Mucosa of descending colon (tissue), 3 donors: ENCODE measurements around the gene NTSR1. TPM values are rescaled to one million over a fixed set of nuclear protein-coding genes. Genes with fewer than 3 reads are reported as not detected.

Source experiments
- ATAC-seq: fragments of 200-7000 bp; cut with Tn5 transposase; one replicate; pipeline ENCODE4 v1.9.1; 2020; ENCODE audit warnings: mild to moderate bottlenecking, moderate library complexity
- DNase-seq, 3 donors: peaks; one replicate each; pipeline ENCODE4 v3.0.0-alpha.2; 2020
- H3K36me3 ChIP-seq: fragments of 200-600 bp; one replicate; pipeline ENCODE4 v1.8.0; 2021; ENCODE audit warnings: low read depth, mild to moderate bottlenecking
- H3K4me1 ChIP-seq: fragments of 200-600 bp; one replicate; pipeline ENCODE4 v1.8.0; 2021; ENCODE audit warnings: low read depth, mild to moderate bottlenecking
- H3K4me3 ChIP-seq: fragments of 200-600 bp; one replicate; pipeline ENCODE4 v1.8.0; 2021; ENCODE audit warnings: mild to moderate bottlenecking
- H3K9me3 ChIP-seq: fragments of 200-600 bp; one replicate; pipeline ENCODE4 v1.8.0; 2021; ENCODE audit warnings: mild to moderate bottlenecking
- CTCF ChIP-seq: fragments of 200-600 bp; IDR thresholded peaks from one replicate; pipeline ENCODE4 v1.8.0; 2022; ENCODE audit warnings: antibody characterized with exemption, mild to moderate bottlenecking
- intact Hi-C, 2 donors: fragments of 100-400 bp; cut with DNase I in 1 of 2; cut with micrococcal nuclease in 1 of 2; formaldehyde crosslinking; loops; one replicate each; pipeline versions ENCODE4 v1.11.0 to v1.11.1; 2022; cut with DNase I, micrococcal nuclease
- total RNA-seq, 3 donors: library from RNA; stranded (reverse); fragmentation: NEBNext Ultra II Directional in 2 of 3; extraction: Animal tissue kit (Norgen Biotek cat#: 25700) in 2 of 3; gene quantifications; one replicate each; pipeline versions ENCODE4 v1.2.1 to v1.2.4, GENCODE V29; 2021 to 2023
- donor health status: DM: no; HTN: no; CAD: no; lungs with moderate emphysema.
- donor health status: DM: no; HTN: no; CAD: no.
- donor health status: DM: no; HTN: yes; CAD: no.

NTSR1 gene
- total RNA-seq, 3 donors from 2014 or later, result 0.31 to 22.1 TPM; not detected in 1

GRCh38 chr20:62665826-62666735 lies 42.6 kb upstream of the NTSR1 start:
- Histone ChIP-seq H3K4me1 (peaks cover 15% of the 10 kb centered on the region), H3K4me3 (no peak overlapping the region), H3K9me3 (no peaks in the 10 kb centered on the region), H3K36me3 (no peaks in the 10 kb centered on the region)
- no peak for TF ChIP-seq CTCF
- DNase-seq (peak in 1 of 3 donors; percentile 64), ATAC-seq (peak; percentile 59)
- intact Hi-C loops, result loop anchor here in 1 of 2 donors (5.0 kb wide), 1 partner anchor 126 kb away; no protein-coding TSS in a partner anchor

GRCh38 chr20:62666736-62667529 lies 41.7 kb upstream of the NTSR1 start:
- peak; percentile 82 to 90 (median 86) for DNase-seq

GRCh38 chr20:62667530-62668440 lies 40.9 kb upstream of the NTSR1 start:
- intact Hi-C loops, result loop anchor here in 1 of 2 donors (5.0 kb wide), 1 partner anchor 125 kb away; no protein-coding TSS in a partner anchor
- no peak overlapping the region for H3K4me3 ChIP-seq
- H3K9me3 ChIP-seq, result no peaks in the 10 kb centered on the region
- TF ChIP-seq CTCF, result no peak
- H3K36me3 ChIP-seq, result no peaks in the 10 kb centered on the region
- ATAC-seq, result peak; percentile 13
- peak in 1 of 3 donors; percentile 59 for DNase-seq
- H3K4me1 ChIP-seq, result peaks cover 15% of the 10 kb centered on the region

More at GRCh38 chr20:62666736-62667529, 41.7 kb upstream of the NTSR1 start:
- Histone ChIP-seq H3K9me3 (no peaks in the 10 kb centered on the region), H3K4me3 (no peak overlapping the region), H3K36me3 (no peaks in the 10 kb centered on the region), H3K4me1 (peaks cover 15% of the 10 kb centered on the region)
- peak; percentile 87 for ATAC-seq
- TF ChIP-seq CTCF, result no peak
- intact Hi-C loops, result loop anchor here in 1 of 2 donors (5.0 kb wide), 1 partner anchor 125 kb away; no protein-coding TSS in a partner anchor

GRCh38 chr20:62668441-62669027 lies 40.1 kb upstream of the NTSR1 start:
- H3K9me3 ChIP-seq, result no peaks in the 10 kb centered on the region
- ATAC-seq, result peak; percentile 38
- H3K4me1 ChIP-seq, result peaks cover 15% of the 10 kb centered on the region
- peak in 2 of 3 donors; percentile 75 to 85 for DNase-seq
- no peak overlapping the region for H3K4me3 ChIP-seq
- no peaks in the 10 kb centered on the region for H3K36me3 ChIP-seq
- peak; percentile 32 for TF ChIP-seq CTCF
- intact Hi-C loops, result loop anchor here in 1 of 2 donors (5.0 kb wide), 1 partner anchor 124 kb away; no protein-coding TSS in a partner anchor
